ENCODE measurements around the gene DYSF.

GRCh38 chr2:71722286-71722685, 268.9 kb downstream of the DYSF start:
- TF ChIP-seq, protein P1, sequence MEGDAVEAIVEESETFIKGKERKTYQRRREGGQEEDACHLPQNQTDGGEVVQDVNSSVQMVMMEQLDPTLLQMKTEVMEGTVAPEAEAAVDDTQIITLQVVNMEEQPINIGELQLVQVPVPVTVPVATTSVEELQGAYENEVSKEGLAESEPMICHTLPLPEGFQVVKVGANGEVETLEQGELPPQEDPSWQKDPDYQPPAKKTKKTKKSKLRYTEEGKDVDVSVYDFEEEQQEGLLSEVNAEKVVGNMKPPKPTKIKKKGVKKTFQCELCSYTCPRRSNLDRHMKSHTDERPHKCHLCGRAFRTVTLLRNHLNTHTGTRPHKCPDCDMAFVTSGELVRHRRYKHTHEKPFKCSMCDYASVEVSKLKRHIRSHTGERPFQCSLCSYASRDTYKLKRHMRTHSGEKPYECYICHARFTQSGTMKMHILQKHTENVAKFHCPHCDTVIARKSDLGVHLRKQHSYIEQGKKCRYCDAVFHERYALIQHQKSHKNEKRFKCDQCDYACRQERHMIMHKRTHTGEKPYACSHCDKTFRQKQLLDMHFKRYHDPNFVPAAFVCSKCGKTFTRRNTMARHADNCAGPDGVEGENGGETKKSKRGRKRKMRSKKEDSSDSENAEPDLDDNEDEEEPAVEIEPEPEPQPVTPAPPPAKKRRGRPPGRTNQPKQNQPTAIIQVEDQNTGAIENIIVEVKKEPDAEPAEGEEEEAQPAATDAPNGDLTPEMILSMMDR (conservative IDR thresholded peaks at IDR 0.05) = no peak
- no peak for TF ChIP-seq ZFX (IDR thresholded peaks at IDR 0.05)

Data from C4-2B (cell line).